Tibial artery (tissue), 4 donors: Measurements from ENCODE around the gene PLCH2.

ENCODE experiments used
- DNase-seq, 2 donors: peaks; one replicate each; pipeline ENCODE4 v3.0.0-alpha.2; 2019
- H3K27ac ChIP-seq, 2 donors: fragments of 200-600 bp; sonication (generic) in 1 of 2; 1 replicate in 1 of 2; 2 replicates in 1 of 2; pipeline ENCODE4 v1.5.1; 2018 to 2019; ENCODE audit warnings: mild to moderate bottlenecking in 1 of 2
- H3K27me3 ChIP-seq, 2 donors: fragments of 200-600 bp; sonication (generic) in 1 of 2; one replicate each; pipeline versions ENCODE4 v1.5.1 to v1.6.0; 2016 to 2019
- H3K36me3 ChIP-seq, 3 donors: fragments of 200-600 bp; sonication (generic) in 2 of 3; one replicate each; pipeline ENCODE4 v1.5.1; 2016 to 2019; ENCODE audit warnings: mild to moderate bottlenecking in 2 of 3
- H3K4me1 ChIP-seq, 4 donors: fragments of 200-600 bp; sonication (generic) in 2 of 4; 1 replicate in 3 of 4; 2 replicates in 1 of 4; pipeline ENCODE4 v1.5.1; 2016 to 2019
- H3K4me3 ChIP-seq, 2 donors: fragments of 200-600 bp; sonication (generic) in 1 of 2; 1 replicate in 1 of 2; 2 replicates in 1 of 2; pipeline ENCODE4 v1.5.1; 2018 to 2019; ENCODE audit warnings: mild to moderate bottlenecking in 2 of 2
- H3K9me3 ChIP-seq, 3 donors: fragments of 200-600 bp; sonication (generic) in 1 of 3; one replicate each; pipeline ENCODE4 v1.5.1; 2016 to 2019
- CTCF ChIP-seq, 2 experiments: fragments of 200-600 bp in 1 of 2; fragments of 450-650 bp in 1 of 2; IDR thresholded peaks; one replicate each; pipeline ENCODE4 v1.5.1; 2017 to 2019; ENCODE audit warnings: antibody characterized with exemption in 2 of 2, mild to moderate bottlenecking in 1 of 2, moderate library complexity in 1 of 2
- intact Hi-C: fragments of 100-400 bp; cut with DNase I; formaldehyde crosslinking; loops from one replicate; pipeline ENCODE4 v1.15.0; 2023; ENCODE audit warnings: low total_unique reads

Gene PLCH2

GRCh38 chr1:2428490-2428889, 47.6 kb upstream of the PLCH2 start:
- Histone ChIP-seq H3K36me3 (no peaks in the 10 kb centered on the region), H3K4me1 (no peaks in the 10 kb centered on the region), H3K27me3 (peaks cover 0 to 82% of the 10 kb centered on the region in 2 donors), H3K9me3 (peaks cover 0 to 16% (median 9%) of the 10 kb centered on the region in 3 donors), H3K27ac (no peak overlapping the region), H3K4me3 (no peak overlapping the region)
- no peak for DNase-seq
- no peak for TF ChIP-seq CTCF (IDR thresholded peaks at IDR 0.05)
- intact Hi-C loops = no loop called here

- Histone ChIP-seq H3K27ac (no peak overlapping the region), H3K9me3 (peaks cover 0 to 12% (median 7%) of the 10 kb centered on the region in 3 donors), H3K4me1 (no peaks in the 10 kb centered on the region), H3K27me3 (peaks cover 0 to 95% of the 10 kb centered on the region in 2 donors), H3K36me3 (no peaks in the 10 kb centered on the region), H3K4me3 (no peak overlapping the region)
- no peak for TF ChIP-seq CTCF (IDR thresholded peaks at IDR 0.05)
- intact Hi-C loops = no loop called here
- no peak for DNase-seq
Observed at GRCh38 chr1:2429780-2430591, 46.1 kb upstream of the PLCH2 start.

GRCh38 chr1:2430592-2430973, 45.5 kb upstream of the PLCH2 start:
- Histone ChIP-seq H3K27ac (no peak overlapping the region), H3K4me3 (no peak overlapping the region), H3K4me1 (no peaks in the 10 kb centered on the region), H3K9me3 (peaks cover 0 to 12% (median 7%) of the 10 kb centered on the region in 3 donors), H3K27me3 (peaks cover 0 to 100% of the 10 kb centered on the region in 2 donors), H3K36me3 (no peaks in the 10 kb centered on the region)
- no peak for TF ChIP-seq CTCF (IDR thresholded peaks at IDR 0.05)
- no peak for DNase-seq
- intact Hi-C loops = no loop called here

- H3K9me3 ChIP-seq = peaks cover 0 to 12% (median 7%) of the 10 kb centered on the region in 3 donors
- intact Hi-C loops = no loop called here
- no peaks in the 10 kb centered on the region for H3K4me1 ChIP-seq
- TF ChIP-seq CTCF (IDR thresholded peaks at IDR 0.05) = no peak
- no peaks in the 10 kb centered on the region for H3K36me3 ChIP-seq
- no peak overlapping the region for H3K4me3 ChIP-seq
- DNase-seq = no peak
- peaks cover 0 to 97% of the 10 kb centered on the region in 2 donors for H3K27me3 ChIP-seq
- no peak overlapping the region for H3K27ac ChIP-seq
Observed at GRCh38 chr1:2431103-2431502, 45.0 kb upstream of the PLCH2 start.

- intact Hi-C loops = no loop called here
- no peaks in the 10 kb centered on the region for H3K4me1 ChIP-seq
Observed at GRCh38 chr1:2431518-2431917, 44.6 kb upstream of the PLCH2 start.

More at GRCh38 chr1:2431518-2431917, 44.6 kb upstream of the PLCH2 start:
- Histone ChIP-seq H3K9me3 (peaks cover 0 to 12% (median 7%) of the 10 kb centered on the region in 3 donors), H3K4me3 (no peak overlapping the region), H3K27me3 (peaks cover 0 to 94% of the 10 kb centered on the region in 2 donors), H3K27ac (no peak overlapping the region), H3K36me3 (no peaks in the 10 kb centered on the region)
- no peak for TF ChIP-seq CTCF (IDR thresholded peaks at IDR 0.05)
- no peak for DNase-seq
